Neural progenitor cell (in vitro differentiated cells): ENCODE measurements around the gene GCNT4.

Experiments used
- EZH2phosphoT487 ChIP-seq: fragments of 200-600 bp; sonication (generic); IDR thresholded peaks from 2 replicates; pipeline ENCODE4 v1.6.1; 2017; ENCODE audit warnings: antibody characterized with exemption
- TF ChIP-seq, protein P1 (sequence below): fragments of 200-600 bp; sonication (generic); IDR thresholded peaks from 2 replicates; pipeline ENCODE4 v1.5.1; 2017; ENCODE audit warnings: antibody characterized with exemption, mild to moderate bottlenecking

DNA sequence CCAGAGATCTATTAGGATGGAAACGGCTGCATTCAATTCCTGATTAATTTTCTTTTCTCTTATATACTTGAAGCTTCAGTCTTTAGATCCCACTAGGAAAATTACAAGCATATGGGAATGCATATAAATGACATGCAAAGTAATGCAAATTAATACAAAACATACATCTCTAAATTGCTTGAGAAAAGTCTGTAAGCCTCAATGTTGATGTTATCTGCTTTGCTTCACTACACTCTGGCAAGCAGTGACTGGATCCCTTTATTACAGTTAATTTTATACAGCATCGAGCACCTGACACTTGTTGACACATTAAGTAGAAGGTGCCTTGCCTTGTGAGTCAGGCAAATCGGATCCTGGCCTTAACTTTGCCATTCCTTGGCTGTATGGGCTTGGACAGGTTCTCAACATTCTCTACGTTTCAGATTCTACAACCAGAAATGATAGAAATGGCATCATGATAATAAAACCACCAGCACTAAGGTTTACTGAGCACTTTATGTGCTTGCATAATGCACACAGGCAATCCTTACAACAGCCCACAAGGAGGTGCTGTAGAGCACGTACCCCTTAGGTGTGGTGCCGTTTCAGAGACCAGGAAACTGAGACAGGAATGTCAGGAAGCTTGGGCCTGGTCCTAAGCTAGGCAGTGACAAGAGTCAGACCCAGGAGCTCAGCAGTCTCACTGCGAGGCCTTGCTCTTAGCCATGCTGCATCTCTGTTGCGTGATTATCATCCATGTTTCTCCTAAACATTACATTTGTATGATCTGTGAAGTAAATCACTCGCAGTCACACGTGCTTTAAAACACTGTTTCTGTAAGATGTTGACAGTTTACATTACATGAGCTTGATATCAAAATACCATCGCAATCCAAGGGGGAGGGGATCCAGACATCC is 2.7 kb downstream of the GCNT4 start:
- TF ChIP-seq, protein P1, sequence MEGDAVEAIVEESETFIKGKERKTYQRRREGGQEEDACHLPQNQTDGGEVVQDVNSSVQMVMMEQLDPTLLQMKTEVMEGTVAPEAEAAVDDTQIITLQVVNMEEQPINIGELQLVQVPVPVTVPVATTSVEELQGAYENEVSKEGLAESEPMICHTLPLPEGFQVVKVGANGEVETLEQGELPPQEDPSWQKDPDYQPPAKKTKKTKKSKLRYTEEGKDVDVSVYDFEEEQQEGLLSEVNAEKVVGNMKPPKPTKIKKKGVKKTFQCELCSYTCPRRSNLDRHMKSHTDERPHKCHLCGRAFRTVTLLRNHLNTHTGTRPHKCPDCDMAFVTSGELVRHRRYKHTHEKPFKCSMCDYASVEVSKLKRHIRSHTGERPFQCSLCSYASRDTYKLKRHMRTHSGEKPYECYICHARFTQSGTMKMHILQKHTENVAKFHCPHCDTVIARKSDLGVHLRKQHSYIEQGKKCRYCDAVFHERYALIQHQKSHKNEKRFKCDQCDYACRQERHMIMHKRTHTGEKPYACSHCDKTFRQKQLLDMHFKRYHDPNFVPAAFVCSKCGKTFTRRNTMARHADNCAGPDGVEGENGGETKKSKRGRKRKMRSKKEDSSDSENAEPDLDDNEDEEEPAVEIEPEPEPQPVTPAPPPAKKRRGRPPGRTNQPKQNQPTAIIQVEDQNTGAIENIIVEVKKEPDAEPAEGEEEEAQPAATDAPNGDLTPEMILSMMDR: peak; percentile 74
- no peak for TF ChIP-seq EZH2phosphoT487
